ENCODE results near the gene CDK5R2.
"Not testable (repeated sequence)": the region's sequence is repeated elsewhere in the genome, so short reads cannot be mapped to it uniquely, and the experiment has no call there.

CDK5R2 gene

GRCh38 chr2:218959141-218959731 is at the start of gene CDK5R2:
CDK5R2 (plus strand) TSS chr2:218959666; CDS start chr2:218959821, 155 bp downstream.
- DNase-seq = peak; percentile 71 to 78

DNA sequence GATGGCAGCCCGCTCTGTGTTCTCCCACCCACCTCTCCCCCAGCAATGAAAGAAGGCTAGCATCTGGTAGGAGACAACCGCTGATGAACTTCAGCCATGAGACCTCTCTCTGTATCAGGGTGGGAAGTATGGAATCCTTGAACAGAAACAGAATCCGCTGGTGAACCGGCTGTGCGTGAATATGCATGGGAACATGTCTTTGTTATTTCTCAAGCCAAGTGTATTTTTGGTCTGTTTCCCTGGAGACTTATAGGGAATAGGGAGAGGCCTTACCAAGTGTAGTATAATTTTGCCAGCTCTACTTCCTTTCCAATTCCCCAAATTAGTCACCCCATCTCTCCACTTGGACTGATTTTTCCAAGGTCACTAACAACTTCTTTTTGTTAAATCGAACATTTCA is 48.7 kb upstream of the CDK5R2 start:
- DNase-seq = no peak

GRCh38 chr2:218920504-218920903 is 39.0 kb upstream of the CDK5R2 start:
- no peak for DNase-seq

DNA sequence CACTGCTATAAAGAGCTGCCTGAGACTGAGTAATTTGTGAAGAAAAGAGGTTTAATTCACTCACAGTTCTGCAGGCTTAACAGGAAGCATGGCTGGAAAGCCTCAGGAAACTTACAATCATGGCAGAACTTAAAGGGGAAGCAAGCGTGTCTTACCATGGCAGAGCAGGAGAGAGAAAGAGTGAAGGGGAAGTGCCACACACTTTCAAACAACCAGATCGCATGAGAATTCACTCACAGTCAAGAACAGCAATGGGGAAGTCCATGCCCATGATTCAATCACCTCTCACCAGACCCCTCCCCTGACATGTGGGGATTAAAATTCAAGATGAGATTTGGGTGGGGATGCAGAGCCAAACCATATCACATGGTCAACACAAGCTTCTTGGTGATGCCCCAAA is 34.7 kb upstream of the CDK5R2 start:
- DNase-seq = no peak

DNA sequence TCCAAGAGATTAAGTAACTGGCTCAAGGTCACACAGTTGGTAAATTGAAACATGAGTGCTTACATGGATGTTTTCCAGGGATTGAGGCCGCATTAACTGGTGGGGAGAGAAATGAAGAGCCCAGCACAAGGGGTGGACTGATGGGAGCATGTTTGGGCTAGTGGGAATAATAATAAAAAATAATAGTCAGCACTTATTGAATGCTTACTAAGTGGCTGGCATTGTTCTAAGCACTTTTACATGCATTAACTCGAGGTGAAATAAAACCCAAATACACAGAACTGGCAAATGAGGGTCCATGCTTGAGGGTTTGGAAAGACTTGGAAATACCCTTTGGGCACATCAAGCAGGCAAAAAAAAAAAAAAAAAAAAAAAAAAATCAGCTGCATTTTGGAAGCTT is 34.0 kb upstream of the CDK5R2 start:
- DNase-seq = no peak

DNA sequence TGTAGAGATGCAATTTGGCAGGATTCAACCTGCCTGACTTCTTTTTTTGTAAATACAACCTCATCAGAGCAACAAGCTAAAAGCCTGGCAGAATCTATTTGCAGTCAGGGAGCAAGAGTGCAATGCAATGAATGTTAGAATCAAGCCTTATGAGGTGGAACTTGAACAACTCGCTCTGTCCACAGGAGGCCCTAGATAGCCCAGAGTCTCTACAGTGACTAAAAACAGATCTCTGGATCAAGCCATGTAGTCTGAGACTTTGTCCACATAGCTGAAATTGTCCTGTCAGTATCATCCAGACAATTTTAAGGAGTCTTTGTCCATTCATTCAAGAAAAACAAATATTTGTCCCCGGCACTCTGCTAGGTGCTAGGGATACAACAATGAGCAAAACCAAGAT is 32.0 kb upstream of the CDK5R2 start:
- no peak for DNase-seq

- DNase-seq = no peak
Observed at GRCh38 chr2:218927876-218928275, 31.6 kb upstream of the CDK5R2 start.

- DNase-seq = not testable (repeated sequence)
Observed at GRCh38 chr2:218930488-218930887, 29.0 kb upstream of the CDK5R2 start.

GRCh38 chr2:218931751-218932150 is 27.7 kb upstream of the CDK5R2 start:
- DNase-seq = not testable (repeated sequence)

- no peak for DNase-seq
Observed at GRCh38 chr2:218944759-218945404, 14.6 kb upstream of the CDK5R2 start.

DNA sequence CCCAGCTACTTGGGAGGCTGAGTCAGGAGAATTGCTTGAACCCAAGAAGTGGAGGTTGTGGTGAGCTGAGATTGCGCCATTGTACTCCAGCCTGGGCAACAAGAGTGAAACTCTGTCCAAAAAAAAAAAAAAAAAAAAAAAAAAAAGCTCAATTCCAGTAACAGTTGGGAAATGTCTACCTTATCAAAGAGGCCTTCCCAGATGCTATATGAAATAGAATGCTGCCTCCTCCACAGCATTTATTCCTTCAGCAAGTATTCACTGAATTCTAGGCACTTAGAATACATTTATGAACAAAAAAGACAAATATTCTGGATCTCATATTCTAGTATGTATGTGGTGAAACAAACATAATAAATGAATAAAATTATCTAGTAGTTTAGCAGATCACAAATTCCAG is 12.8 kb upstream of the CDK5R2 start:
- no peak for DNase-seq

- DNase-seq = no peak
Observed at GRCh38 chr2:218952160-218952559, 7.3 kb upstream of the CDK5R2 start.

GRCh38 chr2:218953366-218953954 is 6.0 kb upstream of the CDK5R2 start:
- DNase-seq = no peak

DNA sequence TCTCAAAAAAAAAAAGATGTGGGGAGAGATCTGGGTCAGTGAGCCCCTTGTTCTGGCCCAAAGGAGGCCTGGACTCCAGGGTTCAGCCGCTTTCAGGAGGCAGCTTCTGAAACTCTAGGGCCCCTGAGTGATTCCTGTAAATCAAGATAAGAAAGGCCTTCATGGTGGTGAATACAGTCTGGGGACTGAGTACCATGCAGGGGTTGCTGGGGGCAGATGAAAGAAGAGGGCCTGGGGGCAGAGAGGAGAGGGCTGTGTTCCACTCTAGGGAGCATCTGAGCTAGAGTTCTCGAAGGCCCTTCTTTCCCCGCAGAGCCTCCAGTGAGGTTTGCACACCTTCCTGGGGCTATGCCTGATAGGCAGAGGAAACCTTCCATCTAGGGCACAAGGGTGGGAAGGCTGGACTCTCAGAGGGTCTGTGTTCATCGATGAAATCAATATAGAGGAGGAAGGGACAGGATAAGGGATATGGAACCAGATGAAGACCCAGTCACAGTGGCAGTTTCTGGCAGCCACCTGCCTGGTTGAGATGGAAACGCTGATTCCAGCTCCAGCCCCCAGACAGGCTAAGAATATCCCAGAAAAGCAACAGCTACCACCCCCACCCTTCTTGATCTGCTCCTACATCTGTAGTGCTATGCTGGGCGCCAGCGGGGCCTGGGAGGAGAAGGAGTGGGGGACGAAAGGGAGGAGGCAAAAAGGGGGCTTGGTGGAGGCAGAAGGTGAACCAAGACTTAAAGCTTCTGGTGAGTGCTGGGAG is 4.7 kb upstream of the CDK5R2 start:
- no peak for DNase-seq

DNA sequence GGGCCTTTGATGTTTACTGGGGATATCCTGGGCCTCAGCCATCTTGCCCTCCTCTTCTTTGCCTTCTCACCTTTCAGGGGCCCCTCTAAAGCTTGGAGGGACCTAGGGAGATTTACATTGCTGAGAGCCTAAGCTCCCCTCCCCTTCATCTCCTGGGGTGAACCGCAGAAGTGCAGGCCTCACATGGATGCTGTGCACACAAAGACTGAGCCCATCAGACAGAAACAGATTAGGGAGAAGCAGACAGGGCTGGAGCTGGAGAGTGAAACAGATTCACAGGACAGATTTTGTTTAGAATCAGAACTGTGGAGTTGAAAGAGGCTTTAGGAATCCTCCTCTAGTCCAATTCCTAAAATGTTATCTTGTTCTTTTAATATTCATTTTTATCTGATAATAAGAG is 3.4 kb upstream of the CDK5R2 start:
- no peak for DNase-seq

DNA sequence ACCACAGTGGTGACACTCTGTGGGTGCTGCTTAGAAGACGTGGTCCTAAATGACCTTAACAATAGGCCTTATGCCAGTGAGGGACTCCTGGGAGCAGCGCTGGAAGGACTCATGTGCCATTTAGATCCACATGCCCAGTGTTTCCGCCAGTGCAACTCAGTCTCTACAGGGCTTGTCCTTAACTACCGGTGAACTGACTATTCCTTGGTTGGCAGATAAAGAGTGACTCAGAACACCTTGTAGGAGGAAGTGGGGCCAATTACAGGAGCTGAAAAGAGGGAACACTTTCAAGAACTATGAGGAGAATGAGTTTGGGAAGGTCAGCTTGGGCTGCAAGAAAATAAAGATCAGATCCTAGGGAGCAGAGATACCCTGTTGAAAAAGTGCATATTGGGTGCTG is 1.8 kb upstream of the CDK5R2 start:
- DNase-seq = no peak

DNA sequence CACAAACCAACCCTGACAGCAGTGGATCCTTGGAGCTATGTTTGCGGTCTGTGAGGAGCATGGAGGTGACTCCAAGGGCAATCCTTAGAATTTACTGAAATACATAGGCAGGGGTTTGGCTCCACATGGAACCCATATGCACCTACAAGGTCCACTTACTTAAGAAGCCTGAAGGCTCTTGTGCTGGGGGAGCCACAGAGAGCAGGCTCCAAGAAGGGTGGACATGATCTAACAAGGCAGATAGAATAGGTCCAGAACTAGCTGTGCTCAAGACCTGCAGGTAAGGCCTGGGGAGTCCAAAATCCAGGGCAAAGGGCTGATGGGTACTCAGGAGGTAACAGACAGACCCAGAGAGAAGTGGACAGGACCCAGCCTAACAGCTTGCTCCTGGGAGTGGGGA is 1.2 kb upstream of the CDK5R2 start:
- DNase-seq = no peak

- no peak for DNase-seq
Observed at GRCh38 chr2:218959761-218960308, 369 bp downstream of the CDK5R2 start.

- no peak for DNase-seq
Observed at GRCh38 chr2:218960309-218961165, 1.1 kb downstream of the CDK5R2 start.

DNA sequence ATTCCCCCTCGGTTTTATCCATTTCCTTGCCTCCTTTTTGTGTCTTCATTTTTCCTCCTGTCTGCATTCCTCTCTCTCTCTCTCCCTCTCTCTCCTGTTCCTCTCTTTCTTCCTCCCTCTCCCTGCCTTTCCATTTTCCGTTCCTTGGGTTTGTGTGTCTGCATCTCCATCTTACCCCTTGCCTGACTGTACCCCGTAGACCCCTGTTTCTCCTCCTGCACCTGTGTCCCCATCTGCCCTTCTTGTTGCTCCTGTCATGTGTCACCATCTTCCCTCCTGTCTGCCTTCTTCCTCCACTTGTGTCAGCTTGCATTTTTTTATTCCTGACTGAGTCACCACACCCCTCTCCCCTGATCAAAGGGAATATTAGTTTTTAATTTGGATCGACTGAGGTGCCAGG is 1.8 kb downstream of the CDK5R2 start:
- DNase-seq = no peak

DNA sequence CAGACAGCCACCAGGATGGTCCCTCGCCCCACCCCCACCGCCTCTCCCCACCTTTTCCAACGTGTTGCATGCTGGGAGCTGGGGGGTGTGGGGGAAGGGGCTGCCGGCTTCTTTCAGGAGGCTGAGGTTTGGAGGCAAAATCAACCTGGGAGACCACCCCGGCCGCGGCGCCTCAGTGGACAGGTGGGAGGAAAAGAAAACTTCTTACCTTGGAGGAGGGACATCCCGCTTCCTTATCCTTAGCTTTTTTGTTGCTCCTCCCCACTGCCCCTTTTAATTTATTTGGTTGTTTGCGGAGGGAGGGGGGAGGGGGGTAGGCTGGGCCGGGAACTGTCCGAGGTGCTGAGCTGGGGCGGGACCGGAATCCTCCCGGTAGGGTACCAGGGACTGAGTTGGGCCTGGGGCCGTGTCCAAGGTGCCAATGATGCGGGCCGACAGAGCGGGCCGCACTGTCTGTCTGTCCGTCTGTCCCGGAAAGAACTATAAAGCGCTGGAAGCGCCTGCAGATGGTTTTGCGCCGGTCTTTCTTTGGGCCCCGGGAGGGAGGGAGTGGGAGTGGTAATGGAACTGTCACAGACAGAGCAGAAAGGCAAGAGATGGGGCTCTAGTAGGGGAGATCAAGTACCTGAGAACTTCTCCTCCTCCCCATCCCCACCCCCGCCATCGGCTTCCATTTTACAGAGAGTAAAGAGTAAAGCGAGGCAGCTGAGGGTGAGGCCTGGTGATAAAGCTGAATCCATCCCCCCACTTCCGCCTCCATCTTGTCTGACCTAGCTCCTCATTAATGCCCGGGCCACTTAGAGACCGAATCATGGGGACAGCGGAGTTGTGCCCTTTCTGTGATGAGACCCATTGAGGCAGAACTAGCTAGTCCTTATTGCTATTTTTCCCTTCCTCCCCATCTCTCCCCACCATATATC is 2.4 kb downstream of the CDK5R2 start:
- no peak for DNase-seq
